Skeletal muscle tissue (tissue), 4 donors: ENCODE results near the gene ACSF3. TPM values are rescaled to one million over a fixed set of nuclear protein-coding genes. Genes with fewer than 3 reads are reported as not detected.

Experiments
- H3K27ac ChIP-seq: one replicate; pipeline ENCODE4 v1.7.0; 2013; ENCODE audit warnings: mild to moderate bottlenecking, low read depth, low read length, inconsistent platforms
- H3K27me3 ChIP-seq, 3 donors: one replicate each; pipeline ENCODE4 v1.7.0; 2013; ENCODE audit warnings: low read length in 3 of 3; ENCODE audit not compliant: control insufficient read depth in 3 of 3, insufficient read depth in 3 of 3
- H3K36me3 ChIP-seq, 3 donors: one replicate each; pipeline ENCODE4 v1.7.0; 2013; ENCODE audit warnings: low read length in 3 of 3; ENCODE audit not compliant: control insufficient read depth in 3 of 3, insufficient read depth in 3 of 3
- H3K4me1 ChIP-seq, 3 donors: one replicate each; pipeline ENCODE4 v1.7.0; 2013; ENCODE audit warnings: low read length in 3 of 3, mild to moderate bottlenecking in 3 of 3; ENCODE audit not compliant: control insufficient read depth in 3 of 3, insufficient read depth in 3 of 3
- H3K4me3 ChIP-seq, 3 donors: one replicate each; pipeline ENCODE4 v1.7.0; 2013; ENCODE audit warnings: low read length in 3 of 3
- H3K9ac ChIP-seq, 3 donors: one replicate each; pipeline ENCODE4 v1.7.0; 2013; ENCODE audit warnings: low read length in 3 of 3, mild to moderate bottlenecking in 3 of 3, moderate library complexity in 2 of 3, low read depth in 1 of 3
- H3K9me3 ChIP-seq, 3 donors: one replicate each; pipeline ENCODE4 v1.7.0; 2013; ENCODE audit warnings: low read length in 3 of 3; ENCODE audit not compliant: control insufficient read depth in 3 of 3
- total RNA-seq: library from RNA; depleted of rRNA; stranded (reverse); fragments of >200 nt; gene quantifications from one replicate; pipeline ENCODE4 v1.2.3, GENCODE V29; 2014
- donor health status: Osteomylitis.

The ACSF3 gene
- total RNA-seq, 1 donor from 2014 or later, result 12.5 TPM

- H3K9me3 ChIP-seq, result no peaks in the 10 kb centered on the region
- H3K36me3 ChIP-seq, result peaks cover 4 to 7% (median 6%) of the 10 kb centered on the region in 3 donors
- no peak overlapping the region for H3K4me3 ChIP-seq
- H3K27me3 ChIP-seq, result peaks cover 0 to 3% (median 0%) of the 10 kb centered on the region in 3 donors
- no peak overlapping the region for H3K9ac ChIP-seq
- peaks cover 36 to 44% (median 39%) of the 10 kb centered on the region in 3 donors for H3K4me1 ChIP-seq
- H3K27ac ChIP-seq, result no peak overlapping the region
Measured at GRCh38 chr16:89176717-89177116, 83.1 kb downstream of the ACSF3 start.

- Histone ChIP-seq H3K9ac (no peak overlapping the region), H3K27me3 (peaks cover 0 to 3% (median 0%) of the 10 kb centered on the region in 3 donors), H3K27ac (no peak overlapping the region), H3K9me3 (no peaks in the 10 kb centered on the region), H3K4me1 (peaks cover 34 to 42% (median 37%) of the 10 kb centered on the region in 3 donors), H3K4me3 (no peak overlapping the region), H3K36me3 (peaks cover 4 to 7% (median 6%) of the 10 kb centered on the region in 3 donors)
Measured at GRCh38 chr16:89177501-89177900, 83.8 kb downstream of the ACSF3 start.

- Histone ChIP-seq H3K4me1 (peaks cover 23 to 31% (median 26%) of the 10 kb centered on the region in 3 donors), H3K36me3 (peaks cover 9 to 11% (median 10%) of the 10 kb centered on the region in 3 donors), H3K4me3 (no peak overlapping the region), H3K9ac (peak overlapping the region in 1 of 3 donors; percentile 16), H3K9me3 (no peaks in the 10 kb centered on the region), H3K27me3 (peaks cover 0 to 3% (median 0%) of the 10 kb centered on the region in 3 donors), H3K27ac (no peak overlapping the region)
Measured at GRCh38 chr16:89178453-89179147, 84.9 kb downstream of the ACSF3 start.

- H3K4me3 ChIP-seq, result no peak overlapping the region
- no peaks in the 10 kb centered on the region for H3K9me3 ChIP-seq
- no peak overlapping the region for H3K27ac ChIP-seq
- H3K4me1 ChIP-seq, result peaks cover 18 to 26% (median 21%) of the 10 kb centered on the region in 3 donors
- peaks cover 0 to 3% (median 0%) of the 10 kb centered on the region in 3 donors for H3K27me3 ChIP-seq
- H3K9ac ChIP-seq, result no peak overlapping the region
- H3K36me3 ChIP-seq, result peaks cover 9 to 11% (median 11%) of the 10 kb centered on the region in 3 donors
Measured at GRCh38 chr16:89179148-89179484, 85.5 kb downstream of the ACSF3 start.

- H3K36me3 ChIP-seq, result peaks cover 9 to 15% (median 11%) of the 10 kb centered on the region in 3 donors
- H3K4me1 ChIP-seq, result peaks cover 11 to 19% (median 14%) of the 10 kb centered on the region in 3 donors
- no peak overlapping the region for H3K4me3 ChIP-seq
- no peak overlapping the region for H3K27ac ChIP-seq
- no peak overlapping the region for H3K9ac ChIP-seq
- H3K27me3 ChIP-seq, result peaks cover 0 to 3% (median 0%) of the 10 kb centered on the region in 3 donors
- no peaks in the 10 kb centered on the region for H3K9me3 ChIP-seq
Measured at GRCh38 chr16:89179656-89180315, 86.1 kb downstream of the ACSF3 start.

GRCh38 chr16:89183463-89183862 lies 89.8 kb downstream of the ACSF3 start:
- H3K4me3 ChIP-seq, result no peak overlapping the region
- no peak overlapping the region for H3K9ac ChIP-seq
- no peak overlapping the region for H3K27ac ChIP-seq
- no peaks in the 10 kb centered on the region for H3K4me1 ChIP-seq
- H3K27me3 ChIP-seq, result peaks cover 0 to 3% (median 0%) of the 10 kb centered on the region in 3 donors
- no peaks in the 10 kb centered on the region for H3K9me3 ChIP-seq
- peaks cover 9 to 30% (median 13%) of the 10 kb centered on the region in 3 donors for H3K36me3 ChIP-seq

GRCh38 chr16:89183975-89184676 lies 90.5 kb downstream of the ACSF3 start:
- Histone ChIP-seq H3K27ac (no peak overlapping the region), H3K4me3 (no peak overlapping the region), H3K4me1 (no peaks in the 10 kb centered on the region), H3K9me3 (no peaks in the 10 kb centered on the region), H3K27me3 (peaks cover 0 to 3% (median 0%) of the 10 kb centered on the region in 3 donors), H3K9ac (no peak overlapping the region), H3K36me3 (peaks cover 9 to 30% (median 13%) of the 10 kb centered on the region in 3 donors)

- H3K4me1 ChIP-seq, result no peaks in the 10 kb centered on the region
- no peak overlapping the region for H3K4me3 ChIP-seq
- no peak overlapping the region for H3K9ac ChIP-seq
- H3K36me3 ChIP-seq, result peaks cover 8 to 30% (median 13%) of the 10 kb centered on the region in 3 donors
- H3K27ac ChIP-seq, result no peak overlapping the region
- peaks cover 0 to 3% (median 0%) of the 10 kb centered on the region in 3 donors for H3K27me3 ChIP-seq
- no peaks in the 10 kb centered on the region for H3K9me3 ChIP-seq
Measured at GRCh38 chr16:89184677-89184932, 91.0 kb downstream of the ACSF3 start.

GRCh38 chr16:89184933-89185794 lies 91.5 kb downstream of the ACSF3 start:
- H3K36me3 ChIP-seq, result peaks cover 6 to 29% (median 13%) of the 10 kb centered on the region in 3 donors
- no peak overlapping the region for H3K4me3 ChIP-seq
- H3K27ac ChIP-seq, result no peak overlapping the region
- H3K27me3 ChIP-seq, result peaks cover 0 to 3% (median 0%) of the 10 kb centered on the region in 3 donors
- no peaks in the 10 kb centered on the region for H3K4me1 ChIP-seq
- no peak overlapping the region for H3K9ac ChIP-seq
- no peaks in the 10 kb centered on the region for H3K9me3 ChIP-seq
